HepG2 (cell line): Measurements from ENCODE around the gene IKZF4. TPM values are rescaled to one million over a fixed set of nuclear protein-coding genes. Genes with fewer than 3 reads are reported as not detected.

Source experiments
- CAMTA2 ChIP-seq: sonication (generic); formaldehyde crosslinking; IDR thresholded peaks from 2 replicates; pipeline ENCODE4 v1.4.0; 2020; ENCODE audit warnings: mild to moderate bottlenecking, missing genetic modification reagents, borderline replicate concordance
- FOXJ3 ChIP-seq: sonication (generic); formaldehyde crosslinking; IDR thresholded peaks from 2 replicates; pipeline ENCODE4 v1.4.0; 2020; ENCODE audit warnings: missing genetic modification reagents, mild to moderate bottlenecking, borderline replicate concordance
- GTF2F1 ChIP-seq: fragments of 150-350 bp; IDR thresholded peaks from 2 replicates; pipeline ENCODE4 v1.6.1; 2014; ENCODE audit warnings: low read length
- HNRNPH1 ChIP-seq: fragments of 200-400 bp; formaldehyde crosslinking; optimal IDR thresholded peaks from 2 replicates; pipeline ENCODE3; 2017; ENCODE audit warnings: mild to moderate bottlenecking, low read depth, low read length
- ISX ChIP-seq: sonication (generic); formaldehyde crosslinking; conservative IDR thresholded peaks from 2 replicates; pipeline ENCODE4 v1.5.0; 2020; ENCODE audit warnings: missing genetic modification reagents
- NONO ChIP-seq, 2 experiments: fragments of 450-650 bp in 1 of 2; sonication (generic) in 1 of 2; formaldehyde crosslinking in 1 of 2; IDR thresholded peaks in 1 of 2; conservative IDR thresholded peaks in 1 of 2; 2 replicates each; pipeline versions ENCODE4 v1.6.1 to v1.8.0; 2017 to 2022; ENCODE audit warnings: mild to moderate bottlenecking in 1 of 2, missing genetic modification reagents in 1 of 2, moderate library complexity in 1 of 2
- NPAS2 ChIP-seq: sonication (generic); formaldehyde crosslinking; IDR thresholded peaks from 2 replicates; pipeline ENCODE4 v1.8.0; 2022; ENCODE audit warnings: mild to moderate bottlenecking, missing genetic modification reagents, borderline replicate concordance
- NR2C2 ChIP-seq: sonication (generic); formaldehyde crosslinking; IDR thresholded peaks from 2 replicates; pipeline ENCODE4 v1.4.0; 2020; ENCODE audit warnings: missing genetic modification reagents, mild to moderate bottlenecking, moderate library complexity, borderline replicate concordance
- SAP130 ChIP-seq: IDR thresholded peaks from 2 replicates; pipeline ENCODE4 v1.6.1; 2016; ENCODE audit warnings: low read depth
- SOX6 ChIP-seq, 2 experiments: fragments of 450-650 bp in 1 of 2; sonication (generic) in 1 of 2; formaldehyde crosslinking in 1 of 2; IDR thresholded peaks; 2 replicates each; pipeline versions ENCODE4 v1.4.0 to v1.6.1; 2017 to 2020; ENCODE audit warnings: antibody characterized with exemption in 1 of 2, mild to moderate bottlenecking in 1 of 2, missing genetic modification reagents in 1 of 2
- SYNCRIP ChIP-seq: fragments of 200-400 bp; formaldehyde crosslinking; IDR thresholded peaks from 2 replicates; pipeline ENCODE4 v1.6.1; 2018; ENCODE audit warnings: mild to moderate bottlenecking, low read depth, low read length; ENCODE audit not compliant: insufficient read depth
- ZFP90 ChIP-seq: sonication (generic); formaldehyde crosslinking; IDR thresholded peaks from 2 replicates; pipeline ENCODE4 v1.8.0; 2022; ENCODE audit warnings: missing genetic modification reagents, mild to moderate bottlenecking, inconsistent platforms, borderline replicate concordance
- ZNF570 ChIP-seq: sonication (generic); formaldehyde crosslinking; IDR thresholded peaks from 2 replicates; pipeline ENCODE4 v1.4.0; 2020; ENCODE audit warnings: mild to moderate bottlenecking, missing genetic modification reagents, borderline replicate concordance
- ZNF709 ChIP-seq: sonication (generic); formaldehyde crosslinking; IDR thresholded peaks from 2 replicates; pipeline ENCODE4 v1.5.0; 2020; ENCODE audit warnings: mild to moderate bottlenecking, missing genetic modification reagents
- polyA plus RNA-seq, 8 experiments: library from polyadenylated mRNA; depleted of rRNA in 3 of 8; stranded (reverse) in 7 of 8; unstranded in 1 of 8; fragments of >200 nt; fragmentation: Illumina TruSeq in 4 of 8; extraction: Trizol in 4 of 8; gene quantifications; 2 replicates each; pipeline versions ENCODE4 v1.2.1 to v1.2.3, GENCODE V29; 2011 to 2016; ENCODE audit warnings: low read depth in 4 of 8, missing spikeins in 1 of 8, mixed read lengths in 1 of 8; ENCODE audit not compliant: insufficient read depth in 1 of 8
- total RNA-seq, 5 experiments: library from RNA; depleted of rRNA; stranded (reverse); fragments of >200 nt; fragmentation: Illumina TruSeq; extraction: Trizol; gene quantifications; 2 replicates each; pipeline ENCODE4 v1.2.3, GENCODE V29; 2016; ENCODE audit warnings: low read depth in 1 of 5
- TF ChIP-seq, protein P1 (sequence below): sonication (generic); formaldehyde crosslinking; IDR thresholded peaks from 2 replicates; pipeline ENCODE4 v1.4.0; 2020; ENCODE audit warnings: missing genetic modification reagents, borderline replicate concordance
- TF ChIP-seq, protein P2 (sequence below): sonication (generic); formaldehyde crosslinking; IDR thresholded peaks from 2 replicates; pipeline ENCODE4 v1.4.0; 2020; ENCODE audit warnings: missing genetic modification reagents
- TF ChIP-seq, protein P3 (sequence below): IDR thresholded peaks from 2 replicates; pipeline ENCODE4 v1.6.1; 2016; ENCODE audit warnings: low read depth
- TF ChIP-seq, protein P4 (sequence below): sonication (generic); formaldehyde crosslinking; IDR thresholded peaks from 2 replicates; pipeline ENCODE4 v1.4.0; 2020; ENCODE audit warnings: missing genetic modification reagents

IKZF4 gene
- total and polyA plus RNA-seq, 2 of the 13 experiments (the other 11 are each of a cell fraction or from before 2014, with no cell fraction given) = 0.58 to 2.2 TPM

DNA sequence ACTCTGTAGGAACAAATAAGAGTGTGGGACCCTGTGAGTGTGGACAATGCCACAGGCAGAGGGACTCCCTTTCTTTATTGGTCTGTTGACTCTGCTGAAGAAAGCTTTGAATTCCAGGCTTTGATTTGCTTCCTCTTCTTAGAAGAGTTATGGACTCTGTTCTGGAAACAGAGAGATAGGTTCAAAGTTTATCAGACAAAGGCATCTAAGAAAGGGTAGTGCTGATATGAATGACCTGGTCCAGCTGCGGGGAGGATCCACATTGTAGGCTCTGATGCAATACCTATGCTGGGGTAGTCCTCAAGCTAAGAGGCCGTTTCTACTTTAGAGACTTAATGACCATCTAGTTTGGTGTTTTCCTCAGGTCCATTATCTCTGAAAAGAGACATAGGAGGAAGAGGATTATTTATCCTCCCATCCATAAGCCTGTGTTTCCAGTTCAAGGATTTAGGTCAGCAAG lies 10.7 kb upstream of the IKZF4 start (continued):
- TF ChIP-seq, protein P1, sequence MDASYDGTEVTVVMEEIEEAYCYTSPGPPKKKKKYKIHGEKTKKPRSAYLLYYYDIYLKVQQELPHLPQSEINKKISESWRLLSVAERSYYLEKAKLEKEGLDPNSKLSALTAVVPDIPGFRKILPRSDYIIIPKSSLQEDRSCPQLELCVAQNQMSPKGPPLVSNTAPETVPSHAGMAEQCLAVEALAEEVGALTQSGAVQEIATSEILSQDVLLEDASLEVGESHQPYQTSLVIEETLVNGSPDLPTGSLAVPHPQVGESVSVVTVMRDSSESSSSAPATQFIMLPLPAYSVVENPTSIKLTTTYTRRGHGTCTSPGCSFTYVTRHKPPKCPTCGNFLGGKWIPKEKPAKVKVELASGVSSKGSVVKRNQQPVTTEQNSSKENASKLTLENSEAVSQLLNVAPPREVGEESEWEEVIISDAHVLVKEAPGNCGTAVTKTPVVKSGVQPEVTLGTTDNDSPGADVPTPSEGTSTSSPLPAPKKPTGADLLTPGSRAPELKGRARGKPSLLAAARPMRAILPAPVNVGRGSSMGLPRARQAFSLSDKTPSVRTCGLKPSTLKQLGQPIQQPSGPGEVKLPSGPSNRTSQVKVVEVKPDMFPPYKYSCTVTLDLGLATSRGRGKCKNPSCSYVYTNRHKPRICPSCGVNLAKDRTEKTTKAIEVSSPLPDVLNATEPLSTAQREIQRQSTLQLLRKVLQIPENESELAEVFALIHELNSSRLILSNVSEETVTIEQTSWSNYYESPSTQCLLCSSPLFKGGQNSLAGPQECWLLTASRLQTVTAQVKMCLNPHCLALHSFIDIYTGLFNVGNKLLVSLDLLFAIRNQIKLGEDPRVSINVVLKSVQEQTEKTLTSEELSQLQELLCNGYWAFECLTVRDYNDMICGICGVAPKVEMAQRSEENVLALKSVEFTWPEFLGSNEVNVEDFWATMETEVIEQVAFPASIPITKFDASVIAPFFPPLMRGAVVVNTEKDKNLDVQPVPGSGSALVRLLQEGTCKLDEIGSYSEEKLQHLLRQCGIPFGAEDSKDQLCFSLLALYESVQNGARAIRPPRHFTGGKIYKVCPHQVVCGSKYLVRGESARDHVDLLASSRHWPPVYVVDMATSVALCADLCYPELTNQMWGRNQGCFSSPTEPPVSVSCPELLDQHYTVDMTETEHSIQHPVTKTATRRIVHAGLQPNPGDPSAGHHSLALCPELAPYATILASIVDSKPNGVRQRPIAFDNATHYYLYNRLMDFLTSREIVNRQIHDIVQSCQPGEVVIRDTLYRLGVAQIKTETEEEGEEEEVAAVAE (CRISPR knock-in tag) = no peak
- TF ChIP-seq GTF2F1 = no peak
- TF ChIP-seq ZNF570 = no peak
- TF ChIP-seq SOX6 (IDR thresholded peaks at IDR 0.05) = no peak
- TF ChIP-seq SOX6 (CRISPR knock-in tag; IDR thresholded peaks at IDR 0.05) = peak; percentile 96
- TF ChIP-seq HNRNPH1 = no peak
- TF ChIP-seq ISX (CRISPR knock-in tag) = no peak
- TF ChIP-seq SAP130 (CRISPR knock-in tag) = peak; percentile 77
- TF ChIP-seq, protein P2, sequence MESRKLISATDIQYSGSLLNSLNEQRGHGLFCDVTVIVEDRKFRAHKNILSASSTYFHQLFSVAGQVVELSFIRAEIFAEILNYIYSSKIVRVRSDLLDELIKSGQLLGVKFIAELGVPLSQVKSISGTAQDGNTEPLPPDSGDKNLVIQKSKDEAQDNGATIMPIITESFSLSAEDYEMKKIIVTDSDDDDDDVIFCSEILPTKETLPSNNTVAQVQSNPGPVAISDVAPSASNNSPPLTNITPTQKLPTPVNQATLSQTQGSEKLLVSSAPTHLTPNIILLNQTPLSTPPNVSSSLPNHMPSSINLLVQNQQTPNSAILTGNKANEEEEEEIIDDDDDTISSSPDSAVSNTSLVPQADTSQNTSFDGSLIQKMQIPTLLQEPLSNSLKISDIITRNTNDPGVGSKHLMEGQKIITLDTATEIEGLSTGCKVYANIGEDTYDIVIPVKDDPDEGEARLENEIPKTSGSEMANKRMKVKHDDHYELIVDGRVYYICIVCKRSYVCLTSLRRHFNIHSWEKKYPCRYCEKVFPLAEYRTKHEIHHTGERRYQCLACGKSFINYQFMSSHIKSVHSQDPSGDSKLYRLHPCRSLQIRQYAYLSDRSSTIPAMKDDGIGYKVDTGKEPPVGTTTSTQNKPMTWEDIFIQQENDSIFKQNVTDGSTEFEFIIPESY (CRISPR knock-in tag) = no peak
- TF ChIP-seq NR2C2 = peak; percentile 44; the same call in 1 of the 2 replicates
- no peak for TF ChIP-seq SYNCRIP
- TF ChIP-seq NONO (IDR thresholded peaks at IDR 0.05) = no peak
- TF ChIP-seq NONO (CRISPR knock-in tag; conservative IDR thresholded peaks at IDR 0.05) = no peak
- TF ChIP-seq NPAS2 (CRISPR knock-in tag) = no peak
- TF ChIP-seq FOXJ3 (CRISPR knock-in tag) = no peak
- TF ChIP-seq CAMTA2 = no peak
- TF ChIP-seq ZFP90 = no peak
- TF ChIP-seq, protein P3, sequence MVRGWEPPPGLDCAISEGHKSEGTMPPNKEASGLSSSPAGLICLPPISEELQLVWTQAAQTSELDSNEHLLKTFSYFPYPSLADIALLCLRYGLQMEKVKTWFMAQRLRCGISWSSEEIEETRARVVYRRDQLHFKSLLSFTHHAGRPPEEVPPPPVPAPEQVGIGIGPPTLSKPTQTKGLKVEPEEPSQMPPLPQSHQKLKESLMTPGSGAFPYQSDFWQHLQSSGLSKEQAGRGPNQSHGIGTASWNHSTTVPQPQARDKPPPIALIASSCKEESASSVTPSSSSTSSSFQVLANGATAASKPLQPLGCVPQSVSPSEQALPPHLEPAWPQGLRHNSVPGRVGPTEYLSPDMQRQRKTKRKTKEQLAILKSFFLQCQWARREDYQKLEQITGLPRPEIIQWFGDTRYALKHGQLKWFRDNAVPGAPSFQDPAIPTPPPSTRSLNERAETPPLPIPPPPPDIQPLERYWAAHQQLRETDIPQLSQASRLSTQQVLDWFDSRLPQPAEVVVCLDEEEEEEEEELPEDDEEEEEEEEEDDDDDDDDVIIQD = 0 out of 2 replicates have a peak, but pooled peaks have one; percentile 23
- TF ChIP-seq, protein P4, sequence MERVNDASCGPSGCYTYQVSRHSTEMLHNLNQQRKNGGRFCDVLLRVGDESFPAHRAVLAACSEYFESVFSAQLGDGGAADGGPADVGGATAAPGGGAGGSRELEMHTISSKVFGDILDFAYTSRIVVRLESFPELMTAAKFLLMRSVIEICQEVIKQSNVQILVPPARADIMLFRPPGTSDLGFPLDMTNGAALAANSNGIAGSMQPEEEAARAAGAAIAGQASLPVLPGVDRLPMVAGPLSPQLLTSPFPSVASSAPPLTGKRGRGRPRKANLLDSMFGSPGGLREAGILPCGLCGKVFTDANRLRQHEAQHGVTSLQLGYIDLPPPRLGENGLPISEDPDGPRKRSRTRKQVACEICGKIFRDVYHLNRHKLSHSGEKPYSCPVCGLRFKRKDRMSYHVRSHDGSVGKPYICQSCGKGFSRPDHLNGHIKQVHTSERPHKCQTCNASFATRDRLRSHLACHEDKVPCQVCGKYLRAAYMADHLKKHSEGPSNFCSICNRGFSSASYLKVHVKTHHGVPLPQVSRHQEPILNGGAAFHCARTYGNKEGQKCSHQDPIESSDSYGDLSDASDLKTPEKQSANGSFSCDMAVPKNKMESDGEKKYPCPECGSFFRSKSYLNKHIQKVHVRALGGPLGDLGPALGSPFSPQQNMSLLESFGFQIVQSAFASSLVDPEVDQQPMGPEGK (CRISPR knock-in tag) = peak; percentile 48
- no peak for TF ChIP-seq ZNF709 (CRISPR knock-in tag)
